ENCODE data around the gene PLIN5. TPM values are rescaled to one million over a fixed set of nuclear protein-coding genes. Genes with fewer than 3 reads are reported as not detected.

The PLIN5 gene, protein sequence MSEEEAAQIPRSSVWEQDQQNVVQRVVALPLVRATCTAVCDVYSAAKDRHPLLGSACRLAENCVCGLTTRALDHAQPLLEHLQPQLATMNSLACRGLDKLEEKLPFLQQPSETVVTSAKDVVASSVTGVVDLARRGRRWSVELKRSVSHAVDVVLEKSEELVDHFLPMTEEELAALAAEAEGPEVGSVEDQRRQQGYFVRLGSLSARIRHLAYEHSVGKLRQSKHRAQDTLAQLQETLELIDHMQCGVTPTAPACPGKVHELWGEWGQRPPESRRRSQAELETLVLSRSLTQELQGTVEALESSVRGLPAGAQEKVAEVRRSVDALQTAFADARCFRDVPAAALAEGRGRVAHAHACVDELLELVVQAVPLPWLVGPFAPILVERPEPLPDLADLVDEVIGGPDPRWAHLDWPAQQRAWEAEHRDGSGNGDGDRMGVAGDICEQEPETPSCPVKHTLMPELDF
- 0.93 TPM for polyA plus RNA-seq (2013, experiment 1 of 4)
- polyA plus RNA-seq (2013, experiment 2 of 4) = 1.2 TPM
- polyA plus RNA-seq (2013, experiment 3 of 4) = 1.3 TPM
- 1.4 TPM for polyA plus RNA-seq (2013, experiment 4 of 4)

DNA sequence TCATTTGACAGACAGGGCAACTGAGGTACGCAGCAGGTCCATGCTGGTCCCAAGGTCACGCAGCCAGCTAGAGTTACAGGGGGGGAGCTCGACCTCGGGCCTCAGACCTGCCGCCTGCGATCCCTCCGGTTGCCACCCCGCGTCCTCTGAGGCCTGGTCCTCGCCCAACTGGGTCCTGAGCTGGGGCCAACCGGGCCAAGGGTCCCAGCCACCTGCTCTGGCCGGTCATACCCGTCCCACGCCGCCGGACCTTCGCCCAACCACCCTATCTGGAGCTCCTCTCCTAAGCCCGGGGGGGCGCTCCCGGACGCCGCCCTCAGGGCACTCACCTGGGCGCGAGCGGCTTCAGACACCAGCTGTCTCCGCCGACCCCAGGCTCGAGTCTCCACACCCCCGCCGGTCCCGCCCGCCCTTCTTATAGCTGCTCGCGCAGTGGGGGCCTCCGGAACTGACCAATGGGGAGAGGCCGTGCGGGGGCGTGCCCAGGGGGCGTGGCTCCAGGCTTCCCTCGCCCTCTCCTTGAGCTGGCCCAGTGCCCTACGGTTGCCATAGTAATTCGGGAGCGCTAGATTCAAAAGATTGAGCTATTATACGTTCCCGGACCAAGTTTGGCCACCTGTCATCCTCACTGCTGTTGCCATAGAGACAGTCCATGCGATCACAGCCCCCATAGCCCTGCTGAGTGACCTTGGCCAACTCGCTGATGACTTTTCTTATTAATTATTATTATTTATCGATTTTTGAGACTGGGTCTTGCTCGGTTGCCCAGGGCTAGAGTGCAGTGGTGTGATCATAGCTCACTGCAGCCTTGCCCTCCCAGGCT is at the start of gene PLIN5:
Gene PLIN5 (minus strand): TSS at position 389 of the 823 bp plus-strand sequence. CDS start 1,150 bp downstream, outside the sequence.
- Histone ChIP-seq H3K36me3 (ENCODE audit: control insufficient read depth, insufficient read depth, low read length) (no peaks in the 10 kb centered on the region), H3K4me3 (ENCODE audit: insufficient read depth, low read depth, low read length) (peak within 1 kb of the TSS; percentile 20), H3K4me1 (ENCODE audit: control insufficient read depth, insufficient read depth, low read length) (no peaks in the 10 kb centered on the region), H3K9me3 (ENCODE audit: control insufficient read depth, low read length) (no peaks in the 10 kb centered on the region), H3K27ac (ENCODE audit: insufficient read depth, low read depth, low read length, poor library complexity, severe bottlenecking) (no peak within 1 kb of the TSS), H3K27me3 (ENCODE audit: control insufficient read depth, insufficient read depth, low read length, poor library complexity, severe bottlenecking) (peaks cover 20% of the 10 kb centered on the region)
- WGBS, 2 experiments = 12% methylated on average over 49 of the region's 49 CpGs

GRCh38 chr19:4583961-4584669 is 49.1 kb upstream of the PLIN5 start:
- H3K36me3 ChIP-seq (ENCODE audit: control insufficient read depth, insufficient read depth, low read length) = no peaks in the 10 kb centered on the region
- 3 to 4% methylated on average over 49 of the region's 49 CpGs for WGBS, 2 experiments
- no peaks in the 10 kb centered on the region for H3K9me3 ChIP-seq (ENCODE audit: control insufficient read depth, low read length)
- no peak overlapping the region for H3K27ac ChIP-seq (ENCODE audit: insufficient read depth, low read depth, low read length, poor library complexity, severe bottlenecking)
- peak overlapping the region; percentile 49 for H3K4me3 ChIP-seq (ENCODE audit: insufficient read depth, low read depth, low read length)
- H3K4me1 ChIP-seq (ENCODE audit: control insufficient read depth, insufficient read depth, low read length) = peaks cover 13% of the 10 kb centered on the region
- peaks cover 24% of the 10 kb centered on the region for H3K27me3 ChIP-seq (ENCODE audit: control insufficient read depth, insufficient read depth, low read length, poor library complexity, severe bottlenecking)

DNA sequence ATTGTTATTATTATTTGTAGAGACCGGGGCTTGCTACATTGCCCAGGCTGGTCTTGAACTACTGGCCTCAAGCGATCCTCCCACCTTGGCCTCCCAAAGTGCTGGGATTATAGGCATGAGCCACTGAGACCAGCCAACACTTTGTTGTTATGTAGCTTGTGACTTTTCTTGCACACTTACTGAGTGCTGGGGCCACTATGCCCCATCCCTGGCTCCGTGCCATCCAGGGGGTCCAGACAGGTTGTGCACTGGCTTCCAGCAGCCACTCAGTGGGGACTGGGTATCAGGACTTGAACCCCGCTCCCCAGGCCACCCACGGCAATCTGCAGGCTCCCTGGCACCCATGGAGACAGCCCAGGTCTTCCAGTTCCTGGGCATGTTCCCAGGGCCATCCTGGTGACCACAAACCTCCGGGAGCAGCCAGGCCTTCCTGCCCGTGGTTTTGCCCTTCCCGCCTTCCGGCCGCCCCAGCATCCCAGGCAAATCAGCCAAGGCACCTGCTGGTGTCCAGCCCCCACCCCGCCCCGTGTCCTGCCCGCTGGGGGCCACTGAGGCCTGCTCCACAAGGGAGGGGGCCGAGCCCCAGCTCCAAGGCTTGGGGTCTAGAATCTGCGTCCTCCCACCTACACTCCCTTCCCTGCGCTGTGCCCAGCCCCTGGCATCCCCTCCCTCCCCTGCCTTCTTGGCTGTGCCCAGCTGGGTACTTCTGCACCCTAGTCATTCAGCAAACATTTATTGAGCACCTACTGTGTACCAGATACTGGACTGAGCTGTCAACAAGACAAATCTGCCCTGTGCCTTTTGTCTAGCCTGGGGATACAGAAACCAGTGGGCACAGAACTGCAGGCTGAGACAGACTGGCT is 48.2 kb upstream of the PLIN5 start:
- H3K4me3 ChIP-seq (ENCODE audit: insufficient read depth, low read depth, low read length) = no peak overlapping the region
- no peak overlapping the region for H3K27ac ChIP-seq (ENCODE audit: insufficient read depth, low read depth, low read length, poor library complexity, severe bottlenecking)
- peaks cover 13% of the 10 kb centered on the region for H3K4me1 ChIP-seq (ENCODE audit: control insufficient read depth, insufficient read depth, low read length)
- H3K36me3 ChIP-seq (ENCODE audit: control insufficient read depth, insufficient read depth, low read length) = no peaks in the 10 kb centered on the region
- no peaks in the 10 kb centered on the region for H3K9me3 ChIP-seq (ENCODE audit: control insufficient read depth, low read length)
- WGBS, 2 experiments = 70 to 74% methylated on average over 16 of the region's 16 CpGs
- H3K27me3 ChIP-seq (ENCODE audit: control insufficient read depth, insufficient read depth, low read length, poor library complexity, severe bottlenecking) = peaks cover 24% of the 10 kb centered on the region

DNA sequence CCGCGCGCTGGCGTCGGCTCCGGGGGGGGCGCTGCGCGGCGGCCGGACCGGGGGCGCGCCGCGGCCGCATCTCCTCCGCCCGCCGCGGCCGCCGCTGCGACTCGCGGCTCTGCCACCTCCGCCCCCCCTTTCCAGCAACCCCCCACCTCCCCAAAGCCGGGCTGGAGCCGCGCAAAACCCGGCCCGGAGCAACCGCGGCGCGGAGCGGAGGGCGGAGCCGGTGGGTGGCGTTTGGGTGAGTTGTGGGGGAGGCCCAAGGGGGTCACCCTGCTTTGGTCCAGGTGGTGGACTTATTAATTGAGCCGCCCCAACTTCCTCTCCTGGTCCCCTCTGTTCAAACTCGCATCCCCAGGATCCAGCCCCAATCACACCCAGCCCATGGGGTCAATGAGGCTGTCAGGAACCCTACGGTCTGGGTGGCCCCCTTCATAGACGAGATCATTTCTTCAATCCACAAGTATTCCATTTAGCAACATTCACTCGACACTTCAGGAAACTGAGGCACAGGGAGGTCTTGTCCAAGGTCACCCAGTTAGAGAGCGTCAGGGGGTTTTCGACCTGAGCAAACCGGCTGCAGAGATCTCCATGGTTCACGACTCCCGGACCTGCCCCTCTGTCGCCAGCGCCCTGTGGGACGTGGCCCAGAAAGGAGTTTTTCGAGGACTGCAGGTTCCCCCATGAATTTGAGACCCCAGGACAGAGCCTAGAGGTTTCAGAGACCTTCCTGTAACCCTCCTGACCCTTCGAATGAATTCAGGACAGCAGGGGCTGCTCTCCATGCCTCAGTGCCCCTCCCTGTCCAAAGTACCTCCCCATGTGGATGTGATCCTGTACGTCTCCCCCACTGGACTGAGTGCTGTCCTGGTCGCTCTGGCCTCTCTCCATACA is 46.9 kb upstream of the PLIN5 start:
- Histone ChIP-seq H3K9me3 (ENCODE audit: control insufficient read depth, low read length) (no peaks in the 10 kb centered on the region), H3K27me3 (ENCODE audit: control insufficient read depth, insufficient read depth, low read length, poor library complexity, severe bottlenecking) (peaks cover 24% of the 10 kb centered on the region), H3K36me3 (ENCODE audit: control insufficient read depth, insufficient read depth, low read length) (no peaks in the 10 kb centered on the region), H3K27ac (ENCODE audit: insufficient read depth, low read depth, low read length, poor library complexity, severe bottlenecking) (no peak overlapping the region), H3K4me1 (ENCODE audit: control insufficient read depth, insufficient read depth, low read length) (peaks cover 13% of the 10 kb centered on the region), H3K4me3 (ENCODE audit: insufficient read depth, low read depth, low read length) (peak overlapping the region; percentile 55)
- WGBS, 2 experiments = 13 to 14% methylated on average over 57 of the region's 57 CpGs

DNA sequence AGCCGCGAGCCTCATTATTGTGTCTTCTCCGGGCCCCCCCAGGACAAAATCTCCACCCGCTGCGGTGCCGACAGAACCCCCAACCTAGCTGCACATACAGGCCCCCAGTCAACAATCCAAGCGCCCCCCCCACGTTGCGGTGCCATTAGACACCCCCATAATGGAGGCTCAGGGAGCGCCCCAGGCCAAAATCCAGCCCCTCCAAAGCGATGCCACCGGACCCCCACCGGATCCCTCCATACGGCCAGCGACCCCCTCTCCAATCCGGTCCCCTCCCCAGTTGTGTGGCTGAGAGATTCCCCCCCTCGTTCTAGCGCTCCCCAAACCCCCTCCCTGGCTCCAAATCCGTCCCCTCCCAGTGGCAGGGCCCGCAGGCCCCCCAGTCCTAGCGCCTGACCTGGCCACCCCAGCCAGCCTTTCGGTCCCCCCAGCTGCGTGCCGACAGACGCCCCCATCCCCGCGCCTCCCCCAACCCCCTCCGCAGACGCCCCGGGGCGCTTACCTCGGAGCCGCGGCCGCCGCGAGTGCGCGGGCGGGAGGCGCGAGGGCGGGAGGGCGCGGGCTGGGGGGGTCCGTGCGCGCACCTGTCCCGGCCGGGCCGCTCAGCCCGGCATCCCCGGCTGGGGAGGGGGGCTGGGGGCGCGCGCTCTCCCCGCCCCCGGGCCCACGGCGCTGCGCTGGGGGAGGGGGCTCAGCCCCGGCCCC is 46.1 kb upstream of the PLIN5 start:
- Histone ChIP-seq H3K9me3 (ENCODE audit: control insufficient read depth, low read length) (no peaks in the 10 kb centered on the region), H3K27me3 (ENCODE audit: control insufficient read depth, insufficient read depth, low read length, poor library complexity, severe bottlenecking) (peaks cover 24% of the 10 kb centered on the region), H3K4me3 (ENCODE audit: insufficient read depth, low read depth, low read length) (peak overlapping the region; percentile 55), H3K36me3 (ENCODE audit: control insufficient read depth, insufficient read depth, low read length) (no peaks in the 10 kb centered on the region), H3K27ac (ENCODE audit: insufficient read depth, low read depth, low read length, poor library complexity, severe bottlenecking) (no peak overlapping the region), H3K4me1 (ENCODE audit: control insufficient read depth, insufficient read depth, low read length) (peaks cover 13% of the 10 kb centered on the region)
- WGBS, 2 experiments = 0% methylated on average over 62 of the region's 62 CpGs

DNA sequence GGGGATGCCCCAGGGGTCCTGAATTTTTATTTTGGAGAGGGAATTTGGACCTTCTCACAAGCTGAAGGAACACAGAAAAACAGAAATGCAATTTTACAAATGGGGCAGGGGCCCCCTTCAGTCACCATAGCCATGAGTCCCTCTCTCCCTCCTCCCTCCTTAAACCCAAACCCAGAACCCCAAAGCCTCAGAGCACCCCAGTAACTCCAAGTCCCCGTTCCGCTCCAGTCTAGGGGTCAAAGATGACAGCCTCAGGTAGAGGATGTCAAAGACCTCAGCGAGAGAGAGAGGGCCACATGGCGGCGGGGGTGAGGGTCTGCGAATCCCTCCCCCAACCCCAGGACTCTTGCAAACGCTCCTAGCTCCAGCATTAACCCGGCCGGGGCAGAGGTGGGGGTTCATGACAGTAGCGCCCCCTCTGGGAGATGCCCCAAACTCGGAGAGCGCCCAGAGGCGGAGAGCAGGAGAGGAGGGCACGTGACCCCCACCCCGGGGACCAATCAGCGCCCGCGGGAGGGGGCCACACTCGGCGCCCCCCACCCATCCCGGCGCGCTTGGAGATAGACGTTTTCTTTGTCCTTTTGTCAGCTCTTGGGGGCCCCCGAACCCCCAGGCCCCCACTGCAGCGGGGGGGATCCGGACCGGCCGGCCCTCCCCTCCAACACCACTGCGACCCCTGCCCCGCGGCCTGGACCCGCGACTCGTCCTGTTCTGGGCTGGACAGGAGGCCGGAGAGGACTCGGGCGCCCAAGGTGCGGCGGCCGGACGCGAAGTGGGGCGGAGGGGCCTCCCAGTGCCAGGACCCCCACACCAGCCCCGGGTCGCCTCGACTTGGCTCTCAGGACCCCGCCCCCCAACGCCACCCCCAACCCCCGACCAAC is 45.2 kb upstream of the PLIN5 start:
- 4 to 5% methylated on average over 47 to 50 of the region's 50 CpGs for WGBS, 2 experiments
- H3K36me3 ChIP-seq (ENCODE audit: control insufficient read depth, insufficient read depth, low read length) = no peaks in the 10 kb centered on the region
- no peaks in the 10 kb centered on the region for H3K9me3 ChIP-seq (ENCODE audit: control insufficient read depth, low read length)
- peaks cover 24% of the 10 kb centered on the region for H3K27me3 ChIP-seq (ENCODE audit: control insufficient read depth, insufficient read depth, low read length, poor library complexity, severe bottlenecking)
- peak overlapping the region; percentile 55 for H3K4me3 ChIP-seq (ENCODE audit: insufficient read depth, low read depth, low read length)
- H3K27ac ChIP-seq (ENCODE audit: insufficient read depth, low read depth, low read length, poor library complexity, severe bottlenecking) = no peak overlapping the region
- peaks cover 13% of the 10 kb centered on the region for H3K4me1 ChIP-seq (ENCODE audit: control insufficient read depth, insufficient read depth, low read length)

DNA sequence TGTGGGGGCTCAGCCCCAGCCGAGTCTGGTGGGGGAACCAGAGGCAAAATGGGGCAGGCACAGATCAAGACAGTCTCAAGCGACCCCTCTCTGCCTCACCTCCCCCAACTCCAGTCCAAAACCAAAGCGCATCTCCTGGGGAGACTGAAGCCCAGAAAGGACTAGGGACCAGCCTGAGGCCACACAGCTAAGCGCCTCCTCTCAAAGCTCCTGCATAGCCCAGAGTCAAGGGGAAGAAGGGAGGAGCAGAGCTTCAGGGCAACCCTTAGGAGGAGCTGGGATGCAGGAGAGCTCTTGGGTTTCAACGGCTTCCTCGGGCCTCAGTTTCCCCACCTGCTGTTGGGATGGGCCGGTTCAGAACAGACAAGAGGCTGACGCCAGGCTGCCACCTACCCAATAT is 44.4 kb upstream of the PLIN5 start:
- Histone ChIP-seq H3K9me3 (ENCODE audit: control insufficient read depth, low read length) (no peaks in the 10 kb centered on the region), H3K36me3 (ENCODE audit: control insufficient read depth, insufficient read depth, low read length) (no peaks in the 10 kb centered on the region), H3K4me1 (ENCODE audit: control insufficient read depth, insufficient read depth, low read length) (peaks cover 13% of the 10 kb centered on the region), H3K4me3 (ENCODE audit: insufficient read depth, low read depth, low read length) (no peak overlapping the region), H3K27me3 (ENCODE audit: control insufficient read depth, insufficient read depth, low read length, poor library complexity, severe bottlenecking) (peaks cover 24% of the 10 kb centered on the region), H3K27ac (ENCODE audit: insufficient read depth, low read depth, low read length, poor library complexity, severe bottlenecking) (no peak overlapping the region)
- WGBS, 2 experiments = 83 to 87% methylated on average over 8 of the region's 8 CpGs

All from ectodermal cell (in vitro differentiated cells).